GM19324 (cell line): ENCODE results near the gene KCNK10.
"Not testable (repeated sequence)": the region's sequence is repeated elsewhere in the genome, so short reads cannot be mapped to it uniquely, and the experiment has no call there.

ENCODE experiments used
- ATAC-seq: cut with Tn5 transposase; IDR thresholded peaks from one replicate; pipeline ENCODE4 v1.9.1; 2021; ENCODE audit warnings: mild to moderate bottlenecking, moderate library complexity; ENCODE audit not compliant: unreplicated experiment, low FRiP score

The KCNK10 gene

DNA sequence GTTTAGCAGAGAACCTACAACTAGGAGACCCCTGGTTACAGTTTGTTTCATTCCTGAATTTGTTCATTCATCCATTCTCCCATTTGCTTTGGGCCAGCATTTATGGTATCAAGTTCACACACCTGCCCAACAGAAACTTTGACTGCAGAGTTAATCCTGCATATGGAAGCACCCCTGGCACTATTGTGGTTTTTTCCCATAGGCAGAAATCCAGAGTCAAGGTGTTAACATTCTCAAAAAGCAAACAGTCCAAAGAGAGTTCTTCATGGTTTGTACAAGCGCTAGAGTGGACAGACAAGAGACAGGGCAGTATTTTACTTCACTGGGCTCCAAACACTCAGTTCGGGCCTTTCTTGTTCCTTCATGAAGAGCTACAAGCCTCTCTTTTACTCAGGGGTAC lies 51.9 kb downstream of the KCNK10 start:
- ATAC-seq, result no peak

DNA sequence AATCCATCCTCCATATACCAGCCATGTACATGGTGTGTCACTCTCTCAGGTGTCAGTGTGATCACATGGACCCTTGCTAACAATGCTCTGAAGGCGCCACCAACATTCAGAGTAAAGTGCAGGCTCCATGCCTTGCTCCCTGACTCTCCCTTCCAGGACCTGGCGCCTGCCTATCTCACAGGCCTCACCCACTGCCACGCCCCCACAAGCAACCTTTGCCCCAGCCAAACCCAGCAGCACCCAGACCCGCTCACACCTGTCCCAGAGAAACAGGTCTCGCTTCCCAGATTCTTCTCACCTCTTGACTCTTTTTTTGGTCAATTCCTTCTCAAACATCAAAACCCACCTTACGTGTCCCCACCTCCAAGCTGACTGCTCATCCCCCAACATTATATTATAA lies 52.3 kb downstream of the KCNK10 start:
- ATAC-seq, result no peak

- ATAC-seq, result no peak
Observed at GRCh38 chr14:88269806-88270420, 53.2 kb downstream of the KCNK10 start.

DNA sequence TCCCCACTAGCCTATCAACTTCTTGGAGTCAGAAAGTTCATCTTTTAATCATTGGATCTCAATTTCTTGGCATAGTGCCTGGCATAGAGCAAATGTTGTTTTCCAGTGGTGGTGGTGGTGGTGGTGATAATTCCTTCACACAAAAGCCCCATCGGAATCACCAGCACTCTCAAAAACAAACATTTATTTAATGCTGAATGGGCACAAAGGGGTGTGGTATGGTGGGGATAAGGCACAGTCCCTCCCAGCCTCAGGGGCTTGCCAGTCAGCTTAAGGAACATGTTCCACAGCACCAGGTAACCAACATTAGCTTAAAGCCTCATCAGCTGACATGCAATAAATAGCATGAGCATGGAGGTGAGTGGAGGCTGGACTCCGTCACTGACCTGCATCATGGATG lies 56.6 kb downstream of the KCNK10 start:
- ATAC-seq, result no peak

DNA sequence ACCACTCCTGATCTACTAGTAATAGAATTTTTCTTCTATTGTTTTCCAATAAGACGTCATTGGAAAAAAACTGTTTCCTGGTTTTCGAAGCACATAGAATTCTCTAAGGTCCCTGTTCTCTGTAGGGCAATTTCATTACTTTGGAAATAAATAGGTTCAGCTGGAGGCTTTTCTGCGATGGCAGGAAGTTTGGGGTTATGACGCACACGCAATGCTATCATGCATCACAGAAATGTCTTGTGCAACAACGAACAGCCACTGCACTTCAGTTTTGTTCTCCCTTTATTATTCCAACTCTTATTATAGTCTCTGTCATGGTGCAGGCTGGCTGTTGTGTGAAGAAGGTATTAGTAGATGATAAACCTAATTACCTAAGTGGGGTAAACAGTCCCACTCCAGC lies 59.0 kb downstream of the KCNK10 start:
- no peak for ATAC-seq

DNA sequence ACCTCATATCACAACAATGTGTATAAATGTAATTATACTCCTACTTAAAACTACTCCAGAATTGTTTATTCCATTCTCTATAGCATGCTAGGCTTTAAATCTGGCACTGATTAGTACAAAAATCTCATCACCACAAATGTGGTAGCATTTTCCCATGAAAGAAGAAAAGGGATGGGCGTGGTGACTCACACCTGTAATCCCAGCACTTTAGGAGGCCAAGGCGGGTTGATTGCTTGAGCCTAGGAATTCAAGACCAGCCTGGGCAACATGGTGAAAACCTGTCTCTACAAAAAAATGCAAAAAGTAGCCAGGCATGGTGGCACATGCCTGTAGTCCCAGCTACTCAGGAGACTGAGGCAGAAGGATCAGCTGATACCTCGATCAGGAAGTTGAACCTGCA lies 61.8 kb downstream of the KCNK10 start:
- ATAC-seq, result not testable (repeated sequence)

- no peak for ATAC-seq
Observed at GRCh38 chr14:88258021-88258420, 65.0 kb downstream of the KCNK10 start.

DNA sequence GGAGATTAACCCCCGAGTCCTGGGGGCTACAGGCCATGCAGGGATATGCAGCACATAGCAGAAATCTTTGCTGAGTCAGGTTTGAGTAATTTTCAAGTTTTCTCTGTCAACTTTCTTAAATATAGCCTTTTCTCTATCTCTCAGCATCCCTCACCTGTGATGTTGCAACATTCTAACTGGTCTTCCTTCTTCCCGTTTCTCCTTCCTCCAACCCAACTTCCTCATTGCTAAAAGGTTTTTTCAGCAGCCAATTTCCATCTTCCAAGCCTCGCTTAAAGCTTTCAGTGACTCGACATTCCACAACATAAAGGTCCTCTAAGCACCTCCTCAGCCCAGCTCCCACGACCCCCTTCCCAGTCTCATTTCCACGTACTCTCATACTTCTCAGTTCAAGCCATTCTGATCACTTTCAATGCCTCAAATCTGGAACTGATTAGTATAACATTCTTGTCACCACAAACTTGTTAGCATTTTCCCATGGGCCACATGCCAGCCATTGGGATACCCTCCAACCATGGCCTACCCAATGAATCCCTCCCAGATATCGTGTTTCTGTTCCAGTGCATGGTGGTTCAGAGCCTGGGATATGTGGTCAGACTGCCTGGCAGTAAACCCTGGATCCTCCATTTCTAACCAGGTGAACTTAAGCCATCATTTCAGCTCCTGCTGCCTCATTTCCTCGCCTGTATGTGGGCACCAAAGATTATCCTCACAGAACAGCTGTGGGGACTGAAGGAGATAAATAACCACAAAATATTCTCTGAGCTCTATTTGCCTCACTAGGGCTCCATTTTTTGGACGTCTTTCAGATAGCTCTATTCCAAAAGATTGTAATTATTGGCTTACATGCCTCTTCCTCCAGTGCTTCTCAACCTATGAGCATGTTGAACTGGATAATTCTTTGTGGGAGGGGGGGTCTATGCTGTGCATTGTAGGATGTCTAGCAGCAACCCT lies 65.8 kb downstream of the KCNK10 start:
- ATAC-seq, result no peak

DNA sequence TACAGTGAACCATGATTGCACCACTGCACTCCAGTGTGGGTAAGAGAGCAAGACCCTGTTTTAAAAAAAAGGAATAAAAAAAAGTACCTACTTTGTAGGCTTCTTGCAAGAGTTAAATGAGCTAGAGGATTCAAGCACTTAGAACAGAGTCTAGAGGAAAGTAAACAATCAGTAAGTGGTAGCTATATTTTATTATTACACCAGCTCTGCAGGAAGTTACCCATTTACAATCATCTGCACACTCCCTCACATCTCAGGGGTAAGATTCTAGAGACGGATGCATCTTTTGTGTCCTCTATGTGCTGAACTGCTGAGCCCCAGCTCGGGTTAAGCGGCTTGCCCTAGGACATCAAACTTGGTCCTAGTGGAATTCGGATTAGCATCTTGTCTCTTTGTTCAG lies 67.3 kb downstream of the KCNK10 start:
- no peak for ATAC-seq

DNA sequence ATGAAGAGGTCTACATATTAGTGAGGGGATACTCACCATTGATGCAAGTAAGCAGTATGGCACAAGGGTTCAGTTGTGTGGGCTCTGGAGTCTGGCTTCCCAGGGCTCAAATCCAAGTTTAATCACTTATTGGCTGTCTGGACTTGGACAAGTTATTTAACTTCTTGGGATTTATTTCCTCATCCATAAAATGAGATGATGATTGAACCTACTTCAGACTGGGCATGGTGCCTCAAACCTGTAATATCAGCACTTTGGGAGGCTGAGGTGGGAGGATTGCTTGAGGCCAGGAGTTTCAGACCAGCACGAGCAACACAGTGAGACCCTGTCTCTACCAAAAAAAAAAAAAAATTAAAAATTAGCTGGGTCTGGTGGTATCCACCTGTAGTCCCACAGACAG lies 67.9 kb downstream of the KCNK10 start:
- no peak for ATAC-seq

DNA sequence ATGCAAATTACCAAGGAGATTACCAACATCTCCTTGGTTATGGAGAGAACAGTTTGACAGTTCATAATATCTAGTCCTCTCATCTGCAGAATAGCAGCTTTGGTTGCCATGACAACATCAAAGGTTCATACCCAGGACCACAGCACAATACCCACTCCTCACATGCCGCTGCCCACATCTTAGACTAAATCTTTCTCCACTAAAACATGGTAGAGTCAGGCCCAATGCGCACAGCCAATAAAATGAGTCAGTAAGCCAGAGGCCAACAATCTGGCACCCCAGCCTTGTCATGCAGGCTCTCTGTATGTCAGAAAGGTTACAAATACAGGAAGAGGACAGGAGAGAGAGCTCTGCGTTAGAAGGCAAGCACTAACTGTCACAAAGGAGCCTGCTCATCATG lies 70.6 kb downstream of the KCNK10 start:
- no peak for ATAC-seq

GRCh38 chr14:88251650-88252049 lies 71.4 kb downstream of the KCNK10 start:
- ATAC-seq, result no peak

GRCh38 chr14:88249266-88249665 lies 73.8 kb downstream of the KCNK10 start:
- ATAC-seq, result no peak

- ATAC-seq, result no peak
Observed at GRCh38 chr14:88248606-88249005, 74.5 kb downstream of the KCNK10 start.

- ATAC-seq, result no peak
Observed at GRCh38 chr14:88247228-88247627, 75.8 kb downstream of the KCNK10 start.

DNA sequence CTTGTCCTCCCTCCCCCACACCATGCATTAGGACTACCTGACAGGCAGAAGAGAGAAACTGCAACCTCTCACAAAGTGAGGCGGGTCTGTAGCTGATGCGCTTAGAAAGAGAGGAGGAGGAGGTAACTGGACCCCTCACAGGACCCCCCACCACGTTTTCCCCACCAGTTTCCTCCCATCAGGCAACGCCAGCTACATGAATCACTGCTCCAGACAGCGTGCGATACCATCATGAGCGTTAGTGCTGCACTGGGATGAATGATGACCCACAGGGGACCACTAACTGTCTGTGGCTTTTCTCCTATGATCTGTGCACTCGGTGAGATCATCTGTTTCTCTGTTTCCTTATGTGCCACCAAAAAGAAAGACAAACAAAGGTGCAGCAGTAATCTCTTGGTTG lies 77.7 kb downstream of the KCNK10 start:
- ATAC-seq, result no peak

GRCh38 chr14:88243946-88244345 lies 79.1 kb downstream of the KCNK10 start:
- ATAC-seq, result no peak

- ATAC-seq, result no peak
Observed at GRCh38 chr14:88242446-88242845, 80.6 kb downstream of the KCNK10 start.

- ATAC-seq, result no peak
Observed at GRCh38 chr14:88241810-88242209, 81.3 kb downstream of the KCNK10 start.

DNA sequence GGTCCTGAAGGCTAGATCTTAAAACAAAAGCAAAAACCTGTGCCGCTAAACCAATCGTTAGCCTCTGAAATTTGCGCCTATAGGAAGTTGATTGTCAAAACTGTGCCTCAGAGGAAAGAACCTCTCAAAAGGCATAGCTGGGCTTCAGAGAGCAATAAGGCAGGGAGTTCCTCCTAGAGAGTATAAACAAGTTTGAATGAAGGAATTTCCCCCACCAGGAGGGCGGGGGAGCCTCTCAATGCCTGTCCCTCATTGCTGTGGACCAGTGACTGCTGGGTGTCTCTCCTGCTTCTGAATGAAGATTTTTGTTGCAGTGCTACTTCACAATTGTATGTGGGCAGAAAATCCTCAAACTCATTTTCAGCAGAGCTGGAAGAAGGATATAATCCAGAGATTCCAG lies 88.6 kb downstream of the KCNK10 start:
- ATAC-seq, result no peak

GRCh38 chr14:88233915-88234314 lies 89.2 kb downstream of the KCNK10 start:
- no peak for ATAC-seq

GRCh38 chr14:88232771-88233170 lies 90.3 kb downstream of the KCNK10 start:
- ATAC-seq, result no peak
